GM19023 (cell line): ENCODE data around the gene PRDM15.

Source experiments
- ATAC-seq: cut with Tn5 transposase; IDR thresholded peaks from one replicate; pipeline ENCODE4 v1.9.1; 2021; ENCODE audit warnings: mild to moderate bottlenecking, moderate library complexity; ENCODE audit not compliant: unreplicated experiment

Gene PRDM15

GRCh38 chr21:41752231-41752681 is 126.9 kb downstream of the PRDM15 start:
- no peak for ATAC-seq

DNA sequence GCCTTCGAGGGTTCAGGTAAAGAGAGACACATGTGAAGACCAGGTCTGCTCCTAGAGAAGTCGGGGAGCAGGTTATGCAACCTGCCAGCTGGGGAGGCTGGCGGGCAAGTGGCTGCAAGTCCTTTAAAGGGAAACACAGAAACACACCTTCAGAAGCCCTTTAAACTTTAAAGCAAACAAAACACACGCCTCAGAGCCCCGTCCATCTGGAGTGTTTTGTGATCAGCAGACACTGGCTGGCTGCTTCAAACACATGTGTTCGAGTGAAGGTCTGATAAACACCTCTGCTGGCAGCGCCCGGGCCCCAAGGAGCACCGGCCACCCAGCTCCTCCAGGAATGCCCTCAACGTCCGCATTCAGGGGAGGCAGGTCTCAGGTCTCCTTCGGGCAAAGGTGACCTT is 127.5 kb downstream of the PRDM15 start:
- no peak for ATAC-seq

DNA sequence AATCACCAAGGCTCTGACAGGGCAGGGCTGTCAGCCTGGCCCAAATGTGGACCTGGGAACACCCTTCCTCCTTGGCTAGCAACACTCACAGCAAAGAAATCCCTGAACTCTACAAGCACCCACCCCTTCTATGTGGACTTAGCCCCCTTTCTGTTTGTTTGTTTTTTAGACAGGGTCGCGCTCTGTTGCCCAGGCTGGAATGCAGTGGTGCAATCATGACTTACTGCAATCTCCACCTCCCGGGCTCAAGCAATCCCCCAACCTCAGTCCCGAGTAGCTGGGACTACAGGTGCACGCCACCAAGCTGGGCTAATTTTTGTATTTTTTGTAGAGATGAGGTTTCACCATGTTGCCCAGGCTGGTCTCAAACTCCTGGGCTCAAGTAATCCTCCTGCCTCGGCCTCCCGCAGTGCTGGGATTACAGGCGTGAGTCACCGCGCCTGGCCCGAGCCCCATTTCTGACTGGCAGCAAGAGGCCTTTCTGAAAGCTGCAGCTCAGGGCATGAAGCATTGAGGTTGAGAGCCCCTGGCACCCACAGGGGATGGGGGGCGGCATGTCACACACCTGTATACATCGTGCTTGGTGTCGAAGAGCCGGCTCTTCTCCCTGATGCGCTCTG is 128.5 kb downstream of the PRDM15 start:
- no peak for ATAC-seq

DNA sequence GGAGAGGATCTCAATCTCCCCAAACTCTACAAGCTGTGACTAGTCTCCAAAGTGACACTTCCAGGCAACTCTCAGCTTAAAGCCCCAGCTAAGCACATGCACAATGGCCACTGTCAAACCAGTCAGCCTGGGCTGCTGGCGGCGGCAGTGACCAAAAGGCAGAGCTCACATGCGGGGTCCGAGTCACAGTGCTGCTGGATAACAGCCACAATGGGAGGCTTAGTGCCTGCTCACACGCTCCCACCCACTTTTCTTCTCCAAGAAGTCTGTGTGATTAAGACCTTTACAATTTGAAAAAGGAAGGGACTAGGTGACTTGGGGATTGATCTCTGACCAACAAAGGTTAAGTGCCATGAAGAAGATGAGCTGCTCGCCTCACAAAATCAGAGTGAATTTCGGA is 129.1 kb downstream of the PRDM15 start:
- ATAC-seq: no peak

GRCh38 chr21:41749286-41749685 is 129.9 kb downstream of the PRDM15 start:
- ATAC-seq: no peak
